ENCODE results near the gene BCR.

DNA sequence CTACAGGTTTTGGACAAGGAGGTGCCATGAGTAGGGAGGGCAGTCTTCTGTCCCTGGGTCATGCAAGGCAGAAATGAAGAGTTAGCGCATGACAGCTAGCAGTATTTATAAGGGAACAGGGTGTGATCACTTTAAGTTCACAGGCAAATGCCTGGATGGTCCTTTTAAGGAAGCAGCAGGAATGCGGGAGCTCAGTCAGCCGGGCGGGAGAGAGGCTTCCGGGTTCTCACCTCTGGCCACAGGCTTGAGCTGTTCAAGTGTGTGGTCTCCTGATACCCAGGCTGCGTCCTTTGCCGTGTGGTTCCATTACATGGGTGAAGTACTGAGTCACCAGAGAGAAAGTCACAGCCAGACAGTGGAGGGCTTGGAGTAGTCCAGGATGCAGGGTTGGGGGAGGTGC lies 105.4 kb downstream of the BCR start:
- TF ChIP-seq SUZ12 (IDR thresholded peaks at IDR 0.05; ENCODE audit: extremely low read depth, insufficient read depth, insufficient read length) (no peak), YY1 (IDR thresholded peaks at IDR 0.05; ENCODE audit: insufficient read depth, insufficient read length) (no peak), ZNF274 (IDR thresholded peaks at IDR 0.05; ENCODE audit: low read depth, low read length) (no peak)

Measured in NT2/D1 (cell line).